SK-N-MC (cell line): ENCODE measurements around the gene SNX15.

Source experiments
- DNase-seq: peaks from one replicate; pipeline ENCODE4 v3.0.0-alpha.2; 2011; ENCODE audit warnings: low read depth, low spot score
- H3K27ac ChIP-seq: fragments of 200-600 bp; sonication (generic); 2 replicates; pipeline ENCODE4 v1.5.1; 2016; ENCODE audit warnings: mixed run types
- H3K36me3 ChIP-seq: fragments of 200-600 bp; sonication (generic); 2 replicates; pipeline ENCODE4 v1.6.1; 2017; ENCODE audit warnings: antibody characterized with exemption, low read length, mixed read lengths; ENCODE audit not compliant: insufficient read depth
- H3K4me3 ChIP-seq: fragments of 200-600 bp; sonication (generic); 2 replicates; pipeline ENCODE4 v1.5.1; 2016
- H3K9ac ChIP-seq: fragments of 200-600 bp; sonication (generic); 2 replicates; pipeline ENCODE4 v1.8.0; 2017; ENCODE audit warnings: mixed run types, mixed read lengths; ENCODE audit not compliant: insufficient read length
- H3K9me3 ChIP-seq: fragments of 200-600 bp; sonication (generic); 2 replicates; pipeline ENCODE4 v1.6.1; 2017; ENCODE audit warnings: low read depth, mild to moderate bottlenecking, antibody characterized with exemption, low read length, moderate library complexity, mixed read lengths
- EZH2 ChIP-seq: fragments of 200-600 bp; sonication (generic); IDR thresholded peaks from one replicate; pipeline ENCODE4 v1.6.1; 2017; ENCODE audit warnings: antibody characterized with exemption
- FOXP2 ChIP-seq: optimal IDR thresholded peaks from 2 replicates; pipeline ENCODE3; 2011; ENCODE audit warnings: mild to moderate bottlenecking, moderate library complexity; ENCODE audit not compliant: insufficient read depth; ENCODE audit errors: extremely low read length, control extremely low read depth
- POLR2AphosphoS5 ChIP-seq: IDR thresholded peaks from 2 replicates; pipeline ENCODE4 v1.6.1; 2012; ENCODE audit warnings: mild to moderate bottlenecking, low read depth, low read length, borderline replicate concordance

The SNX15 gene

DNA sequence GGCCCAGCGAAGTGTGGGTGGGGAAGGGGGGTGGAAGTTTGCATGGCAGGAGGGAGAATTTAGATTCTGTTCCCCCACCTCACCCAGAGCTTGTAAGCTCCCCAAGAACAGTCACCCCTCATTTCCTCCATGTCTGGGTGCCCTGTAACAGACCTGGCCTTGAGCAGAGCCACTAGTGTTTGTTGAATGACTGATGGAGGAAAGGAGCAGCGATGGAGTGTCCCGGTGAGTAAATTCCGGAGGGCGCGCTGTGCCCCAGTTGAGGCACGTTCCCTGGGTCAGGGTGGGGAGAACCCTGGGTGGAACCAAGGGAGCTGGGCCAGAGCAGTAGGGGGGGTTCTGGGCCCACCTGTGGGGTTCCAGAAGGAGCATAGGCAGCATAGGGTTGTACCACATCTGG lies 30.3 kb downstream of the SNX15 start:
- H3K9me3 ChIP-seq: no peaks in the 10 kb centered on the region
- no peak overlapping the region for H3K4me3 ChIP-seq
- no peak for TF ChIP-seq EZH2
- TF ChIP-seq POLR2AphosphoS5: no peak
- no peak for TF ChIP-seq FOXP2
- no peaks in the 10 kb centered on the region for H3K36me3 ChIP-seq
- no peak overlapping the region for H3K27ac ChIP-seq
- no peak for DNase-seq
- H3K9ac ChIP-seq: no peak overlapping the region

DNA sequence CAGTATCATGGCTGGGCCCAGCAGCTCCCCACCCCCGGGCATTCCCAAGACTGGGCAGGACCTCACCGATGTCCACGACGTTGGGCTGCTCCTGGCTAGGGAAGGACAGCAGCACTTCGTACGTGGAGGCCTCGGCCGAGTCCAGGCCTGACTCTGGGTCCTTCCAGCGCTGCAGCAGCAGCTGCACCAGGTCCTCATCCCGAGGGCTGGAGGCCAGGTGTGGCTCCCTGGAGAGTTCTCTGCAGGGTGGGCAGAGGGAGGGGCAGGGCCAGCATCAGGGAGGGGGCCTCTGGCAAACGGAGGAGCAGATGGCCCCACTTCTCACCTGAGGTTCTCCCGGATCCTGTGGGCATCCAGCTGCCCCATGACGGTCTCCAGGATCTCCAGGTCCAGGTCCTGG lies 30.8 kb downstream of the SNX15 start:
- Histone ChIP-seq H3K9ac (no peak overlapping the region), H3K27ac (no peak overlapping the region), H3K36me3 (no peaks in the 10 kb centered on the region), H3K4me3 (no peak overlapping the region), H3K9me3 (no peaks in the 10 kb centered on the region)
- no peak for DNase-seq
- TF ChIP-seq EZH2 (no peak), FOXP2 (no peak), POLR2AphosphoS5 (no peak)

DNA sequence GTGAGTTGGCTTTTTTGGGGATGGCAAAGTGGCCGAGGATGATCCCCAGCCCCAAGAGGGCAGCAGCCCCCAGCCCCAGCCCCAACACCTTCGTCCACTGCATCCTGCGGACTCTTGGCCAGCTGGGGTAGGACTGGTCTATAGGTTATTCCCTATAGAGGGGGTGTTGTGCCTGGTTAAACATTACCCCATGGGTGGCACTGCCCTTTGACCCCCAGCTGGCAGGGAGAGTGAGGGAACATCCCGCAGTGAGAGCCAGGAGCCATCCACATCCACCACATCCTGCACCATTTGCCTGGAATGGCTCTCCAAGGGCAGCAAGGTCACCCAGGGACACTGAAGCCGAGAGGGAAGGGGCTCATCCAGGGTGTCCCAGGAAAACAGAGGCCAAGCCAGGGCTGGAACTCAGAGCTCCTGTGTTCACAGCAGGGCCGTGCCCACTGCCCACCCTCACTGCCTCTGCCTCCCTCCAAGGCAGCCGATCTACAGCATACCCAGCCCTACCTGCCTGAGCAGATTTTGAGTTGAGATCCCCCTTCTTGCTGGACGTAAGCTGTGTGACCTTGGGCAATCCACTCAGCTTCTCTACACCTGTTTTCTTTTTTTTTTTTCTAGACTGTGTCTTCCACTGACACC lies 31.3 kb downstream of the SNX15 start, which contains the start of gene NAALADL1:
Gene NAALADL1, minus strand, starts transcription at position 135 of the 636 bp plus-strand sequence. Its CDS starts 32 bp downstream, at position 103.
- Histone ChIP-seq H3K27ac (no peak within 1 kb of the TSS), H3K4me3 (no peak within 1 kb of the TSS), H3K9ac (no peak within 1 kb of the TSS), H3K9me3 (no peaks in the 10 kb centered on the region), H3K36me3 (no peaks in the 10 kb centered on the region)
- TF ChIP-seq POLR2AphosphoS5 (no peak), EZH2 (no peak), FOXP2 (no peak)
- no peak for DNase-seq

DNA sequence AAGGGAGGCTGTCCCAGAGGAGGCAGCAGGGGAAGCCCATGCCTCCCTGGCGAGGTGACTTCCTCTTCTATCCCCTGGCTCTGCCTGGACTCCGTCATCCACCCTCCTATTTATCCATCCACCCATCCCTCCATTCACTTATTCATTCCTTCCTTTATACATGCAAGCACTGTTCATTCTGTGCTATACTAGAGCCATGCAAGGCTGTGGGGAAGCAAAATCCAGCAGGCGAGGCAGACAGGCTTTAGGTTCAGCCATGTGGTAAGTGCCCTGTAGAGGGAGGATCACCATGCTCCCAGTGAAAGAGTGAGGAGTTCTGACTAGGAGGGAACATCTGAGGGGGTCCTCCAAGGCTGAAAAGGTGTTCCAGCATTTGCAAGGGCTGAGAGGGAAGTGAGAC lies 32.3 kb downstream of the SNX15 start:
- H3K9ac ChIP-seq: no peak overlapping the region
- no peak overlapping the region for H3K4me3 ChIP-seq
- no peak overlapping the region for H3K27ac ChIP-seq
- DNase-seq: no peak
- no peaks in the 10 kb centered on the region for H3K9me3 ChIP-seq
- TF ChIP-seq FOXP2: no peak
- TF ChIP-seq EZH2: no peak
- TF ChIP-seq POLR2AphosphoS5: no peak
- no peaks in the 10 kb centered on the region for H3K36me3 ChIP-seq

DNA sequence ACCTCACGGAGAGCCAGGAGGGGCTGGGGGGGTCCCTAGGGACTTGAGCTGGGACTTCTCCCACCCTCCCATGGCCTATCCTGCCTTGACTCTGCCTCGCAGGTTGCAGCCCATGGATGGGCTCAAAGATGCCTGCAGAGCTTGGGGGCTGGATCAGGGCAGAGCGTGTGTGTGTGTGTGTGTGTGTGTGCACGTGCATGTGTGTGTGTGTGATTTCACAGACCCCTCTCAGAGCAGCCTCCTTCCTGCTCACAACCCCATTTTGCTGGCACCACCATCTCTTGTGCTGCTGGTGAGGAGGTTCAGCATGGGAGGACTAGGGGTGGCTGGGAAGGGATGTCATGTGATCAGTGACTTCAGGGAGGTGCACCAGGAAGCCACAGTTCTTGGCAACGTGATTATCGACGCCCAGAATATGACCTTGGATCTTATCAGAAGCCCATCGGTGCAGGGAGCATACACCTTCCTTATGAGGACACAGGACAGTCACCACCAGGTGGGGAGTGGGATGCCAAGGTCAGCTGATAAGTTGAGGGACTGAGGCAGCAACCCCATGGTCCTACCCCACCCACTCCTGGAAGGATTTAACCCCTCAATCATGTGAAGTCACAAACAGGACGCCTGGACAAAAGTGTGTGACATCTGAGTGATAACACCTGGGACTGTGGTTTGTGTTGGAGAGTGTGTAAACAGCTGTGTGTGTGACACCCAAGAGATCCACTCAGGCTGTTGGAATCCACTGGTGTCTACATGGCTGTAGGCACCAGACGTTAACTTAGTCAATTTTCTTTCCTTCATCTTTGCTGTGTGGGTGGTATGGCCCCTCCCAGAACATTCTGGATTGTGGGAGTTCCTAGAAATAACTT lies 33.0 kb downstream of the SNX15 start:
- Histone ChIP-seq H3K9ac (no peak overlapping the region), H3K4me3 (no peak overlapping the region), H3K27ac (no peak overlapping the region), H3K9me3 (no peaks in the 10 kb centered on the region), H3K36me3 (no peaks in the 10 kb centered on the region)
- TF ChIP-seq FOXP2: no peak
- no peak for TF ChIP-seq POLR2AphosphoS5
- TF ChIP-seq EZH2: no peak
- DNase-seq: no peak

DNA sequence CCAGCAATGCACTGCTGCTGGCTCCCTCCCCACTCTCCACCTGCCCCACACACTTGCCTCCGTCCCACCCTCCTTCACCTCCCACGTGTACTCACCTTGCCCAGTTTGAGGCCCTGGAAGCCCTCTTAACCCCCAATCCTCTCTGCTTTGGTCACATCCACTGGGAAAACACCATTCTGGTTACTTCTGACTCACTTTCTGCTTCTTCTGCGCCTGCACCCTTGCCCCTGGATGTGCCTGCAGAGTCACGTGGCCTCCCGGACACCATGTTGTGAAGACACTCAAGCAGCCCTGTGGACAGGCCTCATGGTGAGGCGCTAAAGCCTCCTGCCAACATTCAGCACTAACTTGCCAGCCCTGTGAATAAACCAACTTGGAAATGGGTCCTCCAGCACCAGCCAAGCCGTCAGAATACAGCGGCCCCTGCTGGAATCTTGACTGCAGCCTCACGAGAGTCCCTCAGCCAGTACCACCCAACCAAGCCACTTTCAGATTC lies 33.7 kb downstream of the SNX15 start:
- H3K9me3 ChIP-seq: no peaks in the 10 kb centered on the region
- no peak for TF ChIP-seq FOXP2
- no peak for TF ChIP-seq POLR2AphosphoS5
- no peak for TF ChIP-seq EZH2
- no peaks in the 10 kb centered on the region for H3K36me3 ChIP-seq
- H3K4me3 ChIP-seq: no peak overlapping the region
- H3K9ac ChIP-seq: no peak overlapping the region
- no peak for DNase-seq
- no peak overlapping the region for H3K27ac ChIP-seq

DNA sequence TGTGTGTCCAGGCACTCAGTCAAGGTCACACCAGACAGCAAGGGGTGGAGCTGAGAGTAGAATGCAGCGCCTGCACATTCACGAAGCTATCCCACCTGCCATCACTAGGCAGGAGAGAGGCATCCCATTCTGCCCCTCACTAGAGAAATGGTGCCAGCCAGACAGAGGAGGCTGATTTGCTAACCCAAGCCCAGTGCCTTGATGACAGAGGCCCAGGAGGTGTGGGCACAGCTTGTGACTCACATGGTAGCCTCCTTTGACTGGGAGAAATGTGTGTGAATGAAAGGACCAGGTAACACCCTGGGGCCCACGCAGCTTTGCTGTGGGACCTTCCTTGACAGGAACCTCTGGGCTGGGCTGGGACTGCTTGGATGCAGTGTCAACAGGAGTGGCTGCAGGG lies 36.3 kb downstream of the SNX15 start:
- Histone ChIP-seq H3K4me3 (no peak overlapping the region), H3K9me3 (no peaks in the 10 kb centered on the region), H3K36me3 (no peaks in the 10 kb centered on the region), H3K9ac (no peak overlapping the region), H3K27ac (no peak overlapping the region)
- DNase-seq: no peak
- TF ChIP-seq POLR2AphosphoS5 (no peak), FOXP2 (no peak)

DNA sequence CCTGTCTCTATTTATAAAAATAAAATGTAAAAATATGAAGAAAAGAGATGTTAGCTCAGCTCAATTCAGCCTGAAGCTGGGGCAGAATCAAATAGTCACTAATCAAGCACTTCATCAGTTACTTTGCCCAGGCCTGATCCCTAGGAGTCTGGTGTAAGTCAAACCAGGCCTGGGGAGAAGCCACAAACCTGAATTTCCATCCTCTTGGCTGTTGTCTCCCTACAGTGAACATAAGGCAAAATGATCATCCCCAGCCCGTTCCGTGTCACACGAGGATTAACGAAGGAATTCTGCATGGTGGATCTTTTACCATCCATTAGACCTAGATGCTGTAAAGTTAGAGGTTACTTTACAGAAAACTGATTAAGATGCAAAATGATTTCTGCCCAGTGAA lies 37.6 kb downstream of the SNX15 start:
- Histone ChIP-seq H3K9ac (no peak overlapping the region), H3K27ac (no peak overlapping the region), H3K36me3 (no peaks in the 10 kb centered on the region), H3K9me3 (no peaks in the 10 kb centered on the region), H3K4me3 (no peak overlapping the region)
- no peak for DNase-seq
- TF ChIP-seq EZH2: no peak
- TF ChIP-seq FOXP2: no peak
- no peak for TF ChIP-seq POLR2AphosphoS5

DNA sequence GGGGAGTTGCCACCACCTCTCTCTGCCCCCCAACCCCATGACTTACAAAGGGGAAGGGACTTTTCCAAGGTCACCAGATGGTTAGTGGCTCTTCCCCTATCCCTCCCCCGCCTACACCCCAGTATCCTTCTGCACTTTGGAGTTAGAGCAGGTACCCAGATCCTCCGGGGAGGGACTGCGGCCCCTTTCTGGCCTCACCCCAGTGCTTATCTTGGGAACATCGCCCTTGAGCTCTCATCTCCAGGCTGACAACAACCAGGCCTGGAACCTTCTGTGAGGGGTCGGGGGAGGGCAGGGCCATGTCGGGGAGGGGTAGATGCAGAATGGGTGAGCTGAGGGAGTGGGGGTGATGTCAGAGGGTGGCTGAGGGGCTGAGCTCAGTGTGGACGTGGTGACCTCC lies 38.6 kb downstream of the SNX15 start:
- Histone ChIP-seq H3K27ac (no peak overlapping the region), H3K9me3 (no peaks in the 10 kb centered on the region), H3K36me3 (no peaks in the 10 kb centered on the region), H3K9ac (no peak overlapping the region), H3K4me3 (no peak overlapping the region)
- TF ChIP-seq POLR2AphosphoS5 (no peak), FOXP2 (no peak), EZH2 (no peak)
- no peak for DNase-seq
